ENCODE measurements around the gene CATSPER1. TPM values are rescaled to one million over a fixed set of nuclear protein-coding genes. Genes with fewer than 3 reads are reported as not detected.

The CATSPER1 gene
- total RNA-seq, 2 experiments from 2014 or later = 0.33 to 0.58 TPM

GRCh38 chr11:65968600-65969482, 57.4 kb downstream of the CATSPER1 start:
- H3K9me3 Mint-ChIP-seq = no peaks in the 10 kb centered on the region
- CTCF ChIA-PET = interaction anchor here (0.6 kb wide), 1 partner anchor 23 kb away, joined by 3 read pairs; no protein-coding TSS in a partner anchor
- POLR2A ChIA-PET = no interaction called here
- H3K27me3 Mint-ChIP-seq = no peaks in the 10 kb centered on the region
- H3K4me3 Mint-ChIP-seq = no peak overlapping the region
- no peak for DNase-seq
- H3K4me1 Mint-ChIP-seq = peaks cover 9% of the 10 kb centered on the region
- peaks cover 67% of the 10 kb centered on the region for H3K36me3 Mint-ChIP-seq (ENCODE audit: low read depth)
- no peak overlapping the region for H3K27ac Mint-ChIP-seq

DNA sequence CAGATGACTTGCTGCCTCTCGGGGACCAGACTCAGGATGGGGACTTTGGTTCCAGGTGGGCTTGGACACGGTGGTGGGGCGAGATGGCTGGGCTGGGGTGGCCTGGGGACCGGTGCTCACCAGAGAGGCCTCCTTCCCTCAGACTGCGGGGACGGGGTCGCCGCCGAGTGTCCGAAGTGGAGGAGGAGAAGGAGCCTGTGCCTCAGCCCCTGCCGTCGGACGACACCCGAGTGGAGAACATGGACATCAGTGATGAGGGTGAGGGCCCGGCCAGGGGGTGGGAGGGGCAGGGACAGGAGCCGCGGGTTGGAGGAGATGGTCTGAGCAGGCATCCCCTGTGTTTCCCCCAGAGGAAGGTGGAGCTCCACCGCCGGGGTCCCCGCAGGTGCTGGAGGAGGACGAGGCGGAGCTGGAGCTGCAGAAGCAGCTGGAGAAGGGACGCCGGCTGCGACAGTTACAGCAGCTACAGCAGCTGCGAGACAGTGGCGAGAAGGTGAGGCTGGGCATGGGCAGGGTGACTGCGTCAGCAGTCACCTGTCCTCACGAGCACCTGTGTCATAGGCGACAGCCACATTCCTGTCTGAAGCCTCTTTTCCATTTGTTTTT, 58.8 kb downstream of the CATSPER1 start:
- Mint-ChIP-seq H3K4me3 (no peak overlapping the region), H3K36me3 (ENCODE audit: low read depth) (peaks cover 70% of the 10 kb centered on the region), H3K27ac (no peak overlapping the region), H3K9me3 (no peaks in the 10 kb centered on the region), H3K4me1 (peaks cover 17% of the 10 kb centered on the region), H3K27me3 (no peaks in the 10 kb centered on the region)
- ChIA-PET POLR2A (interaction anchor here (0.7 to 1.0 kb wide), 2 partner anchors 10 kb away, joined by 3 read pairs; no protein-coding TSS in a partner anchor), CTCF (no interaction called here)
- DNase-seq = no peak

Other genes starting within 250 kb of the CATSPER1 start
- 10 to 100 TPM; 21.2 to 21.5 TPM for gene AP5B1, start 245.5 kb downstream of the CATSPER1 start, total RNA-seq
- gene OVOL1, start 239.4 kb downstream of the CATSPER1 start, total RNA-seq = not detected
- 1 to 10 TPM in 1 of 2 experiments, under 1 TPM in 1; 0.83 to 1.6 TPM for gene SNX32, start 192.5 kb downstream of the CATSPER1 start, total RNA-seq
- gene CFL1, start 168.3 kb downstream of the CATSPER1 start, total RNA-seq = 1,000 to 10,000 TPM; 1,733 to 1,734 TPM
- gene MUS81, start 166.0 kb downstream of the CATSPER1 start, total RNA-seq = 10 to 100 TPM; 86.9 to 91.9 TPM
- 10 to 100 TPM; 13.8 to 14.7 TPM for gene EFEMP2, start 153.7 kb downstream of the CATSPER1 start, total RNA-seq
- 10 to 100 TPM; 75.9 to 80.5 TPM for gene CTSW, start 146.6 kb downstream of the CATSPER1 start, total RNA-seq
- 10 to 100 TPM; 71.7 to 77.4 TPM for gene FIBP, start 138.0 kb downstream of the CATSPER1 start, total RNA-seq
- 10 to 100 TPM; 53.2 to 55.8 TPM for gene CCDC85B, start 135.8 kb downstream of the CATSPER1 start, total RNA-seq
- gene FOSL1, start 126.1 kb downstream of the CATSPER1 start, total RNA-seq = 1 to 10 TPM; 4.5 to 5.0 TPM
- 10 to 100 TPM; 34.1 to 34.2 TPM for gene C11orf68, start 107.4 kb downstream of the CATSPER1 start, total RNA-seq
- 100 to 1,000 TPM; 162 to 180 TPM for gene DRAP1, start 107.1 kb downstream of the CATSPER1 start, total RNA-seq
- gene TSGA10IP, start 81.0 kb downstream of the CATSPER1 start, total RNA-seq = not detected
- gene SART1, start 64.7 kb downstream of the CATSPER1 start, total RNA-seq = 10 to 100 TPM; 59.5 to 61.5 TPM
- 10 to 100 TPM; 43.6 to 45.9 TPM for gene EIF1AD, start 24.3 kb downstream of the CATSPER1 start, total RNA-seq
- gene BANF1, start 24.0 kb downstream of the CATSPER1 start, total RNA-seq = 100 to 1,000 TPM; 191 to 196 TPM
- gene CST6, start 14.5 kb downstream of the CATSPER1 start, total RNA-seq = under 1 TPM; 0.30 to 0.65 TPM
- not detected for gene GAL3ST3, start 22.7 kb upstream of the CATSPER1 start, total RNA-seq
- gene SF3B2, start 25.9 kb upstream of the CATSPER1 start, total RNA-seq = 100 to 1,000 TPM; 230 to 241 TPM
- gene PACS1, start 43.8 kb upstream of the CATSPER1 start, total RNA-seq = 10 to 100 TPM; 86.4 to 95.0 TPM
- gene KLC2, start 231.2 kb upstream of the CATSPER1 start, total RNA-seq = 10 to 100 TPM; 32.8 to 33.9 TPM
- gene RAB1B, start 242.2 kb upstream of the CATSPER1 start, total RNA-seq = 100 to 1,000 TPM; 146 to 150 TPM

Measured in activated CD4-positive, alpha-beta memory T cell treated with anti-CD3 and anti-CD28 coated beads, Interleukin-2, amount 10 ng/mL, durations not matched to agents 7 days and 5 days (primary cell).